Measurements from ENCODE around the gene RCAN2.

- TF ChIP-seq CTCF (IDR thresholded peaks at IDR 0.05; ENCODE audit: extremely low read depth in 1 of 2, insufficient read depth in 1 of 2, low read depth in 1 of 2, low read length in 2 of 2) = no peak
- TF ChIP-seq POLR2A (IDR thresholded peaks at IDR 0.05; ENCODE audit: low read depth, low read length) = no peak
- TF ChIP-seq EZH2 (IDR thresholded peaks at IDR 0.05; ENCODE audit: borderline replicate concordance, low read depth, low read length, severe bottlenecking) = no peak
- no peak for TF ChIP-seq GATA2 (IDR thresholded peaks at IDR 0.05; ENCODE audit: insufficient read depth, insufficient read length, low read depth, low read length)
- no peak for TF ChIP-seq FOS (IDR thresholded peaks at IDR 0.05; ENCODE audit: borderline replicate concordance, insufficient read depth, low read length)
- TF ChIP-seq MAX (IDR thresholded peaks at IDR 0.05; ENCODE audit: insufficient read depth, insufficient read length) = no peak
These were observed 161.7 kb downstream of the RCAN2 start for GRCh38 chr6:46329568-46329967.
